Neural cell (in vitro differentiated cells): ENCODE data around the gene LDLRAD4. TPM values are rescaled to one million over a fixed set of nuclear protein-coding genes. Genes with fewer than 3 reads are reported as not detected.

Source experiments
- H2AFZ ChIP-seq: fragments of 200-600, 300-800 bp; sonication (generic), shearing (Covaris generic); 2 replicates; pipeline ENCODE4 v1.6.0; 2014; ENCODE audit warnings: low read depth, mild to moderate bottlenecking, antibody characterized with exemption, low read length, moderate library complexity
- H3F3A ChIP-seq: fragments of 200-600 bp; shearing (Covaris generic); 2 replicates; pipeline ENCODE4 v1.6.1; 2016; ENCODE audit warnings: mild to moderate bottlenecking, moderate library complexity, mixed read lengths, antibody characterized with exemption, low read length; ENCODE audit not compliant: insufficient read depth, poor library complexity, severe bottlenecking
- H3K27ac ChIP-seq: fragments of 200-600, 300-800 bp; sonication (generic), shearing (Covaris generic); 2 replicates; pipeline ENCODE4 v1.5.1; 2014; ENCODE audit warnings: mild to moderate bottlenecking, low read length, moderate library complexity
- H3K27me3 ChIP-seq: fragments of 300-800, 200-600 bp; sonication (generic), shearing (Covaris generic); 2 replicates; pipeline ENCODE4 v1.6.0; 2014; ENCODE audit warnings: mild to moderate bottlenecking, low read depth, low read length, moderate library complexity; ENCODE audit not compliant: insufficient read depth
- H3K36me3 ChIP-seq: fragments of 300-800, 200-600 bp; sonication (generic), shearing (Covaris generic); 2 replicates; pipeline ENCODE4 v1.5.1; 2014; ENCODE audit warnings: mild to moderate bottlenecking, antibody characterized with exemption, low read length, moderate library complexity; ENCODE audit not compliant: insufficient read depth
- H3K4me2 ChIP-seq: fragments of 300-800, 200-600 bp; sonication (generic), shearing (Covaris generic); 2 replicates; pipeline ENCODE4 v1.6.0; 2014; ENCODE audit warnings: mild to moderate bottlenecking, low read length
- H3K4me3 ChIP-seq: fragments of 300-800, 200-600 bp; sonication (generic), shearing (Covaris generic); 2 replicates; pipeline ENCODE4 v1.5.1; 2014; ENCODE audit warnings: mild to moderate bottlenecking, low read length, moderate library complexity
- H3K79me2 ChIP-seq: fragments of 200-600 bp; shearing (Covaris generic); replicated peaks from 2 replicates; pipeline ENCODE4 v1.6.0; 2014; ENCODE audit warnings: mild to moderate bottlenecking, low read length, moderate library complexity; ENCODE audit not compliant: insufficient read depth
- H3K9ac ChIP-seq: fragments of 300-800, 200-600 bp; sonication (generic), shearing (Covaris generic); 2 replicates; pipeline ENCODE4 v1.6.1; 2016; ENCODE audit warnings: mild to moderate bottlenecking, low read length, mixed read lengths
- H3K9me2 ChIP-seq: fragments of 200-600 bp; shearing (Covaris generic); 2 replicates; pipeline ENCODE4 v1.6.1; 2016; ENCODE audit warnings: mild to moderate bottlenecking, low read length, mixed read lengths; ENCODE audit not compliant: insufficient read depth
- H3K9me3 ChIP-seq: fragments of 200-600, 300-800 bp; sonication (generic), shearing (Covaris generic); 2 replicates; pipeline ENCODE4 v1.6.1; 2016; ENCODE audit warnings: mild to moderate bottlenecking, mixed run types, low read length, moderate library complexity, mixed read lengths
- H4K20me1 ChIP-seq: fragments of 200-600 bp; shearing (Covaris generic); 2 replicates; pipeline ENCODE4 v1.6.1; 2016; ENCODE audit warnings: mild to moderate bottlenecking, mixed run types; ENCODE audit not compliant: insufficient read depth
- EP300 ChIP-seq: fragments of 450-650 bp; conservative IDR thresholded peaks from 2 replicates; pipeline ENCODE4 v1.6.1; 2014; ENCODE audit warnings: antibody characterized with exemption, mild to moderate bottlenecking, moderate library complexity; ENCODE audit not compliant: poor library complexity, severe bottlenecking
- EZH2 ChIP-seq: fragments of 200-600, 300-800 bp; shearing (Covaris generic), sonication (generic); IDR thresholded peaks from 2 replicates; pipeline ENCODE4 v1.6.1; 2014; ENCODE audit warnings: antibody characterized with exemption, low read length, borderline replicate concordance, mild to moderate bottlenecking; ENCODE audit not compliant: insufficient read depth, poor library complexity, severe bottlenecking
- MXI1 ChIP-seq: fragments of 450-650 bp; conservative IDR thresholded peaks from 2 replicates; pipeline ENCODE4 v1.6.1; 2014; ENCODE audit warnings: antibody characterized with exemption, mild to moderate bottlenecking; ENCODE audit not compliant: poor library complexity, severe bottlenecking
- POLR2AphosphoS5 ChIP-seq: IDR thresholded peaks from 2 replicates; pipeline ENCODE4 v1.6.1; 2012
- RAD21 ChIP-seq: fragments of 450-650 bp; conservative IDR thresholded peaks from 2 replicates; pipeline ENCODE4 v1.6.1; 2014; ENCODE audit warnings: antibody characterized with exemption, mild to moderate bottlenecking, moderate library complexity
- SMC3 ChIP-seq: fragments of 450-650 bp; conservative IDR thresholded peaks from 2 replicates; pipeline ENCODE4 v1.6.1; 2014; ENCODE audit warnings: antibody characterized with exemption, mild to moderate bottlenecking, moderate library complexity; ENCODE audit not compliant: poor library complexity
- TAF1 ChIP-seq: IDR thresholded peaks from 2 replicates; pipeline ENCODE4 v1.6.1; 2012; ENCODE audit warnings: low read depth
- polyA plus RNA-seq: library from polyadenylated mRNA; depleted of rRNA; stranded (reverse); fragments of >200 nt; gene quantifications from 2 replicates; pipeline ENCODE4 v1.2.3, GENCODE V29; 2014
- TF ChIP-seq, protein P1 (sequence below): IDR thresholded peaks from 2 replicates; pipeline ENCODE4 v1.6.1; 2012; ENCODE audit warnings: borderline replicate concordance

The LDLRAD4 gene
- polyA plus RNA-seq, 1 donor from 2014 or later = 3.7 TPM

DNA sequence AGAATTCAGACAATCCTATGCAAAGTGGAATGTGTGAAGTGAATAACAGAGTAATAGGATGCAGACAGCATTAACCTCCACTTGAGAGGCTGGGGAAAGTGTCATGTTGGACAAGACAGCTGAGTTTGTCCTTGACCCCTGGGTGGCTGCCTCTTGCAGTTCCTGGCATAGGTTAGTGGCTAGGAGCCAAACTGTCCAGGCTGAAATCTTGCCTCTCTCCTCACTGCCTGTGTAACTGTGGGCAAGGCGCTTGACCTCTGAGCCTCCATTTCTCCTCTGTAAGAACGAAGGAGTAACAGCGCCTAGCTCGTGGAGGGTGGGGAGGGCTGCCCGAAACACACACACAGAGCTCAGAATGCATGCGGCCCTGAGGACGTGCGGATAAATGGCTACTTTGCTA is 34.8 kb upstream of the LDLRAD4 start (continued):
- TF ChIP-seq, protein P1, sequence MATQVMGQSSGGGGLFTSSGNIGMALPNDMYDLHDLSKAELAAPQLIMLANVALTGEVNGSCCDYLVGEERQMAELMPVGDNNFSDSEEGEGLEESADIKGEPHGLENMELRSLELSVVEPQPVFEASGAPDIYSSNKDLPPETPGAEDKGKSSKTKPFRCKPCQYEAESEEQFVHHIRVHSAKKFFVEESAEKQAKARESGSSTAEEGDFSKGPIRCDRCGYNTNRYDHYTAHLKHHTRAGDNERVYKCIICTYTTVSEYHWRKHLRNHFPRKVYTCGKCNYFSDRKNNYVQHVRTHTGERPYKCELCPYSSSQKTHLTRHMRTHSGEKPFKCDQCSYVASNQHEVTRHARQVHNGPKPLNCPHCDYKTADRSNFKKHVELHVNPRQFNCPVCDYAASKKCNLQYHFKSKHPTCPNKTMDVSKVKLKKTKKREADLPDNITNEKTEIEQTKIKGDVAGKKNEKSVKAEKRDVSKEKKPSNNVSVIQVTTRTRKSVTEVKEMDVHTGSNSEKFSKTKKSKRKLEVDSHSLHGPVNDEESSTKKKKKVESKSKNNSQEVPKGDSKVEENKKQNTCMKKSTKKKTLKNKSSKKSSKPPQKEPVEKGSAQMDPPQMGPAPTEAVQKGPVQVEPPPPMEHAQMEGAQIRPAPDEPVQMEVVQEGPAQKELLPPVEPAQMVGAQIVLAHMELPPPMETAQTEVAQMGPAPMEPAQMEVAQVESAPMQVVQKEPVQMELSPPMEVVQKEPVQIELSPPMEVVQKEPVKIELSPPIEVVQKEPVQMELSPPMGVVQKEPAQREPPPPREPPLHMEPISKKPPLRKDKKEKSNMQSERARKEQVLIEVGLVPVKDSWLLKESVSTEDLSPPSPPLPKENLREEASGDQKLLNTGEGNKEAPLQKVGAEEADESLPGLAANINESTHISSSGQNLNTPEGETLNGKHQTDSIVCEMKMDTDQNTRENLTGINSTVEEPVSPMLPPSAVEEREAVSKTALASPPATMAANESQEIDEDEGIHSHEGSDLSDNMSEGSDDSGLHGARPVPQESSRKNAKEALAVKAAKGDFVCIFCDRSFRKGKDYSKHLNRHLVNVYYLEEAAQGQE = no peak

DNA sequence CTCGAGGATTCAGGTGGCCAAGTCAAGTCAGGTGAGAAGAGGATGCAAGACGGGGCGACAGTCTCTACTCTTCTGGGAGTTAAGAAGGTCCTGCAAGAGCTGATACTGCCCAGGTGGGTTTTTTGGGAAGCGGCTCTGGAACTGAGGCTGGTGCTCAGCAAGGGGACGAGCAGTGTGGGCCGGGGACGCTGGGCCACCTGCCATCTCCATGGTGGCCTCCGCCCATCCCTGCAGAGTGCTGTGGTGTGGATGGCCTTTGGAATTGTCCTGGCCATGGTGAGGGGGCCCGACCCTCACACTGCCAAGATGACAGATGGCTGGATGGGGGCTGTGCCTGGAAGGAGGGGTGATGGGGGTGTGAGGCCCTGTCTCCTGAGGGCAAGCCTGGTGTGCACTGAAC is 34.2 kb upstream of the LDLRAD4 start:
- no peak overlapping the region for H3K4me2 ChIP-seq
- H3K27ac ChIP-seq = no peak overlapping the region
- no peaks in the 10 kb centered on the region for H3K36me3 ChIP-seq
- no peak overlapping the region for H2AFZ ChIP-seq
- H3F3A ChIP-seq = no peaks in the 10 kb centered on the region
- H4K20me1 ChIP-seq = no peaks in the 10 kb centered on the region
- H3K4me3 ChIP-seq = no peak overlapping the region
- H3K9ac ChIP-seq = no peak overlapping the region
- H3K9me2 ChIP-seq = no peaks in the 10 kb centered on the region
- no peaks in the 10 kb centered on the region for H3K9me3 ChIP-seq
- no peaks in the 10 kb centered on the region for H3K79me2 ChIP-seq
- H3K27me3 ChIP-seq = no peaks in the 10 kb centered on the region
- no peak for TF ChIP-seq TAF1
- TF ChIP-seq, protein P1 = no peak
- TF ChIP-seq EZH2 = no peak
- no peak for TF ChIP-seq SMC3
- TF ChIP-seq MXI1 = no peak
- no peak for TF ChIP-seq EP300

DNA sequence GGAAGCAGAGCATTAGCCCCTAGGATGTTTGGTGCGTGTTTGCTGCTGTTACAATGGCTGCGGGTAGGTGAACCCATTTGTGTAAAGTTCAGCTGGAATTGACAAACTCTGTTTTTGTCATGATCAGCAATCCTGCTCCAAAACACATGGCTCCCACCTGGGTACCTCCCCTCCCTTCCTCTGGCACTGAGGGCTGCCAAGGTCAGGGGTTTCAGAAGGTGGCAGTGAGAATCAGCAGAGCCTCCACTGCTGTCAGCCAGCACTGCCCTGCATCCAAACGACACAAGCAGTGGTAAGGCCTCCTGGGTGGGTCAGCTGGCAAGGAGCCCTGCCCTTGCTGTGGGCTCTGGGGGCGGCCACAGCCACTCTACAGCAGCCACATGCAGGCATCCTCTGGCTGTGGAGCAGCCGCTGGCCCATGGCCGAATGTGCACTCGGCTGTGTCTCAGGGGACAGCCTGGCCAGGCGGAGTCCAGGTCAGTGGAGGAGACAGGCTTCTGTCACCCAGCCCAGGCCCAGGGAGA is 32.8 kb upstream of the LDLRAD4 start:
- Histone ChIP-seq H3K36me3 (no peaks in the 10 kb centered on the region), H3K9me2 (no peaks in the 10 kb centered on the region), H2AFZ (no peak overlapping the region), H3K4me3 (no peak overlapping the region), H3K27ac (no peak overlapping the region), H3F3A (no peaks in the 10 kb centered on the region), H3K27me3 (no peaks in the 10 kb centered on the region), H3K9me3 (no peaks in the 10 kb centered on the region), H3K9ac (no peak overlapping the region), H4K20me1 (no peaks in the 10 kb centered on the region), H3K4me2 (no peak overlapping the region), H3K79me2 (no peaks in the 10 kb centered on the region)
- TF ChIP-seq SMC3 (no peak), EP300 (no peak), POLR2AphosphoS5 (no peak), MXI1 (no peak), EZH2 (no peak), RAD21 (no peak)
- TF ChIP-seq, protein P1 = no peak
